Activated naive CD8-positive, alpha-beta T cell (primary cell): ENCODE results near the gene PCDH9.

ENCODE experiments used
- H3K27ac Mint-ChIP-seq: one replicate; pipeline ENCODE4 v1.8.0; 2021; ENCODE audit warnings: mixed read lengths
- H3K27me3 Mint-ChIP-seq: one replicate; pipeline ENCODE4 v1.8.0; 2021; ENCODE audit warnings: mixed read lengths
- H3K36me3 Mint-ChIP-seq: one replicate; pipeline ENCODE4 v1.8.0; 2021; ENCODE audit warnings: mixed read lengths
- H3K4me1 Mint-ChIP-seq: one replicate; pipeline ENCODE4 v1.8.0; 2021; ENCODE audit warnings: low read depth, mixed read lengths
- H3K4me3 Mint-ChIP-seq: one replicate; pipeline ENCODE4 v1.8.0; 2021; ENCODE audit warnings: mild to moderate bottlenecking, mixed read lengths
- H3K9me3 Mint-ChIP-seq: one replicate; pipeline ENCODE4 v1.8.0; 2021; ENCODE audit warnings: low read depth, mixed read lengths

Gene PCDH9

DNA sequence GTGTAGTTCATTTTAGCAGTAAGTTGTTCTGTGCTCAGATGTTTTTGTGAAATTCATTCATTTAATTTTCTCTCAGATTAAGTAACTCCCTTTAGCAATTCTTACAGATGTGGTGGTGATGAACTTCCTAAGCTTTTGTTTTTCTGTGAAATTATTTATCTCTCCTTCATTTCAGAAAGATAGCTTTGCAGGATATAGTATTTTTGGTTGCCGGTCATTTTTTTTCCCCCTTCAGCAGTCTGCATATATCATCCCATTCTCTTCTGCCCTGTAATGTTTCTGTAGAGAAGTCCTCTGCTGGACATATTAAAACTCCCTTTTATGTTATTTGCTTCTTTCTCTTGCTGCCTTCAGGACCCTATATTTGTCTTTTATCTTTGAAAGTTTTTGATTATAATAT lies 470.2 kb downstream of the PCDH9 start:
- Mint-ChIP-seq H3K4me1 (no peaks in the 10 kb centered on the region), H3K9me3 (peaks cover 10% of the 10 kb centered on the region), H3K4me3 (no peak overlapping the region), H3K27me3 (no peaks in the 10 kb centered on the region), H3K36me3 (peaks cover 2% of the 10 kb centered on the region), H3K27ac (no peak overlapping the region)

GRCh38 chr13:66751691-66752090 lies 478.4 kb downstream of the PCDH9 start:
- H3K4me1 Mint-ChIP-seq: no peaks in the 10 kb centered on the region
- H3K27ac Mint-ChIP-seq: no peak overlapping the region
- H3K36me3 Mint-ChIP-seq: no peaks in the 10 kb centered on the region
- H3K9me3 Mint-ChIP-seq: no peaks in the 10 kb centered on the region
- H3K27me3 Mint-ChIP-seq: no peaks in the 10 kb centered on the region
- H3K4me3 Mint-ChIP-seq: no peak overlapping the region

DNA sequence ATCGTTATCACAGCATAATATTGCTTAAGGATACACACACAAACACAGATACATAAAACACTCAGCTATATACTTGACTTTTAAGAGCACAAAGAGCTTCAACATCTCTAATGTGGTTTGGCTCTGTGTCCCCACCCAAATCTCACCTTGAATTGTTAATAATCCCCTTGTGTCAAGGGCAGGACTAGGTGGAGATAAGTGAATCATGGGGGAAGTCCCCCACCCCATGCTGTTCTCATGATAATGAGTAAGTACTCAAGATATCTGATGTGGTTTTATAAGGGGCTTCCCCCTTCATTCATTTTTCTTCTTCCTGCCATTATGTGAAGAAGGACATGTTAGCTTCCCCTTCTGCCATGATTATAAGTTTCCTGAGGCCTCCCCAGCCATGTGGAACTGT lies 481.4 kb downstream of the PCDH9 start:
- no peak overlapping the region for H3K27ac Mint-ChIP-seq
- H3K36me3 Mint-ChIP-seq: no peaks in the 10 kb centered on the region
- no peaks in the 10 kb centered on the region for H3K4me1 Mint-ChIP-seq
- no peaks in the 10 kb centered on the region for H3K27me3 Mint-ChIP-seq
- no peak overlapping the region for H3K4me3 Mint-ChIP-seq
- H3K9me3 Mint-ChIP-seq: no peaks in the 10 kb centered on the region

GRCh38 chr13:66745307-66745706 lies 484.8 kb downstream of the PCDH9 start:
- H3K4me3 Mint-ChIP-seq: no peak overlapping the region
- H3K27ac Mint-ChIP-seq: no peak overlapping the region
- no peaks in the 10 kb centered on the region for H3K9me3 Mint-ChIP-seq
- H3K4me1 Mint-ChIP-seq: no peaks in the 10 kb centered on the region
- H3K36me3 Mint-ChIP-seq: no peaks in the 10 kb centered on the region
- no peaks in the 10 kb centered on the region for H3K27me3 Mint-ChIP-seq

DNA sequence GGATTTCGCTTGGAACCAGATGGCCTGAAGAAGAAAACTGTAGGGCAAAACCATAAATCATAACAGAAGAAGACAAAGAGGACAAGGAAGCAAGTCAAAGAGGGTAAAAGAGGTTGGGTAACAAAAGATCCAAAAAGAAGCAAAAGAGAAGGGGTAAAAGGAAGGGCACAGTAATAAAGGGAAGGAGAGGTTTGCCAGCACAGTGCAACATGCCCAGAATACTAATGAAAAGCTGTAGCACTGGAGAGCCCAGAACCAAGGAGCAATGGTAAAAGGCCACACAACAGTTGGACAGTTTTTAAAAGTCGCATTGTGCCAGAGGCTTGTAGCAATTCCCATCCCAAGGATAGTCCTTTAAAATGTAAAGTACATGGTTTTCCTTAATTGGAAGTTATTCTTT lies 506.6 kb downstream of the PCDH9 start:
- Mint-ChIP-seq H3K27ac (no peak overlapping the region), H3K36me3 (no peaks in the 10 kb centered on the region), H3K9me3 (no peaks in the 10 kb centered on the region), H3K27me3 (no peaks in the 10 kb centered on the region), H3K4me1 (no peaks in the 10 kb centered on the region), H3K4me3 (no peak overlapping the region)

DNA sequence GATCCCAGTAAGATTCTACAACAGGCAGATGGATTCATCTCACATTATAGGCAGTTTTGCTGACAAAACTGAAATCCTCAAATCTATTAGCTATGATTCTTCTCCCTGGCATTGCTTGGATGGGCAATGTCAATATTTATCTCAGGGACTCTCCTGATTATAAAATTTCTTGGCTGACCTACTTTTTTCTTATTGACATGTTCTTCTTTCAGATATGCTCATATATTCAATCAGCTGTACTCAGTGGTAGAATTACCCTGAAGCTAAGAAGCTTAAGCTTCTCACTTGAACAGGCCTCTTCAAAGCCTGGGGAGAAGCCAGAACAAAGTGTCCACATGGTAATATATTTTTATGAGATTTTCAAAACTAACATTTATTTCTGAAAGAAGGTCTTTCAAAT lies 513.6 kb downstream of the PCDH9 start:
- H3K27ac Mint-ChIP-seq: no peak overlapping the region
- H3K9me3 Mint-ChIP-seq: no peaks in the 10 kb centered on the region
- no peaks in the 10 kb centered on the region for H3K36me3 Mint-ChIP-seq
- no peak overlapping the region for H3K4me3 Mint-ChIP-seq
- no peaks in the 10 kb centered on the region for H3K4me1 Mint-ChIP-seq
- H3K27me3 Mint-ChIP-seq: no peaks in the 10 kb centered on the region

- no peaks in the 10 kb centered on the region for H3K36me3 Mint-ChIP-seq
- H3K4me3 Mint-ChIP-seq: no peak overlapping the region
- no peak overlapping the region for H3K27ac Mint-ChIP-seq
- no peaks in the 10 kb centered on the region for H3K4me1 Mint-ChIP-seq
- H3K9me3 Mint-ChIP-seq: no peaks in the 10 kb centered on the region
- H3K27me3 Mint-ChIP-seq: no peaks in the 10 kb centered on the region
Measured at GRCh38 chr13:66714795-66715194, 515.3 kb downstream of the PCDH9 start.

DNA sequence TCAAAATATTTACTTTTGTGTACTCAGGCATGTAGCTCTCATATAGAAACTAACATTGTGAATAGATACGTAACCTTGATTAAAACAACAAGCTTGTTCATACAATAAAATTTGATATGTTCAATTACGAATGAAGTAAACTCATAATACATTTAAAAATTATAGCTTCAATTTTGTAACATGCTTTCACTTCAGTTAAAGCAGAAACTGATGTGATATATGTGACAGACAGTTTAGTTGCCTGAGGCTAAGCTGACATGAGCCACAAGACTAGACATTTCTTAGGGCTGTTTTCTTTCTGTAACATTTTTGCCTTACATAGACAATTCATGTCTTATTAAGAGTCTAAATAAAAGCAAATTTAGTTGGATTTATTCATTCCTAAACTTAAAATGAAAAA lies 526.0 kb downstream of the PCDH9 start:
- Mint-ChIP-seq H3K36me3 (no peaks in the 10 kb centered on the region), H3K27ac (no peak overlapping the region), H3K9me3 (no peaks in the 10 kb centered on the region), H3K27me3 (no peaks in the 10 kb centered on the region), H3K4me3 (no peak overlapping the region), H3K4me1 (no peaks in the 10 kb centered on the region)

DNA sequence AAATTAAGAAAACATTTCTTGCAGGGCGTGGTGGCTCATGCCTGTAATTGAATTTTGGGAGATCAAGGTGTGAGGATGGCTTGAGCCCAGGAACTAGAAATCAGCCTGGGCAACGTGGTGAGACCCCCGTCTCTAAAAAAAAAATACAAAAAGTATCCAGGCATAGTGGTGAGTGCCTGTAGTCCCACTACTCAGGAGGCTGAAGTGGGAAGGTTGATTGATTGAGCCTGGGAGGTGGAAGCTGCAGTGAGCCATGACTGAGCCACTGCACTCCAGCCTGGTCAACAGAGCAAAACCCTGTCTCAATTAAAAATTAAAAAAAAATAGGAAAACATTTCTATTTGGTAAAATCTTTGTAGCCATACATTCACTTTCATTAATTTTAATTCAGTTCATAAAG lies 526.5 kb downstream of the PCDH9 start:
- Mint-ChIP-seq H3K27ac (no peak overlapping the region), H3K9me3 (no peaks in the 10 kb centered on the region), H3K4me3 (no peak overlapping the region), H3K36me3 (no peaks in the 10 kb centered on the region), H3K27me3 (no peaks in the 10 kb centered on the region), H3K4me1 (no peaks in the 10 kb centered on the region)

DNA sequence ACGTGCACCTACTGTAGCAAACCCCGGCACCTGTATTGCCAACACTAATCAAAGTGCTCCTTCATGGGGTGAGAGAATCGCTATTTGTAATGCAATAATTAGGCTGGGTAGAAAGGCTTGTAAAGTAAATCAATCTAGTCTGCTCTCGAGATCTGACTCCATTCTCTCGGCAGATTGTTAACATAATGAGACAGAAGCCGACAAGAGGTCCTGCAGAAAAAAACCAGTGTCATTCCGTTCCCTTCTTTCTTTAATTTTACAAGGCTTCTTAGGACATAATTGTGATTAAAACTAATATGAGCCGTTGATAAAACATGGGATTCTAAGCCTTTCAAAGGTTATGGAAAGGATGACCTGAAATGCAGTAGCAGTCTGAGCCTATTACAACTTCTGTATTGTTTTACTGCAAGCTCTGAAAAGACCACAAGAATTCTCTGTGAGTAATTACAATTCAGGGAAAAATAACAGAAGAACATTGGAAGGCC lies 530.0 kb downstream of the PCDH9 start:
- Mint-ChIP-seq H3K9me3 (no peaks in the 10 kb centered on the region), H3K4me3 (no peak overlapping the region), H3K27ac (no peak overlapping the region), H3K4me1 (no peaks in the 10 kb centered on the region), H3K27me3 (no peaks in the 10 kb centered on the region), H3K36me3 (no peaks in the 10 kb centered on the region)

GRCh38 chr13:66693656-66694055 lies 536.5 kb downstream of the PCDH9 start:
- Mint-ChIP-seq H3K9me3 (no peaks in the 10 kb centered on the region), H3K36me3 (no peaks in the 10 kb centered on the region), H3K27ac (no peak overlapping the region), H3K4me3 (no peak overlapping the region), H3K4me1 (no peaks in the 10 kb centered on the region), H3K27me3 (no peaks in the 10 kb centered on the region)

DNA sequence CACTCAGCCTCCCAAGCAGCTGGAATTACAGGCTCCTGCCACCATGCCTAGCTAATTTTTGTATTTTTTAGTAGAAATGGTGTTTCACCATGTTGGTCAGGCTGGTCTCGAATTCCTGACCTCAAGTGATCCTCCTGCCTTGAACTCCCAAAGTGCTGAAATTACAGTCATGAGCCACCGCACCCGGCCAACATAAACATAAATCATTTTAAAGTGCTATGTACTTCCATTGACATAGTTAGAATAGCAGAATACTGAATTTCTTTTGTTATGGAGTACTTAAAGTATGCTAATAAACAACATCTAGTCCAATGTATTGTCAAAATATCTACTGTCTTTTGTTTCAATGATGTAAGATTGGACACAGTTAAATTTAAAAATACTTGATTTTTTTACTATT lies 539.0 kb downstream of the PCDH9 start:
- Mint-ChIP-seq H3K4me3 (no peak overlapping the region), H3K4me1 (no peaks in the 10 kb centered on the region), H3K36me3 (no peaks in the 10 kb centered on the region), H3K27me3 (no peaks in the 10 kb centered on the region), H3K27ac (no peak overlapping the region), H3K9me3 (no peaks in the 10 kb centered on the region)

DNA sequence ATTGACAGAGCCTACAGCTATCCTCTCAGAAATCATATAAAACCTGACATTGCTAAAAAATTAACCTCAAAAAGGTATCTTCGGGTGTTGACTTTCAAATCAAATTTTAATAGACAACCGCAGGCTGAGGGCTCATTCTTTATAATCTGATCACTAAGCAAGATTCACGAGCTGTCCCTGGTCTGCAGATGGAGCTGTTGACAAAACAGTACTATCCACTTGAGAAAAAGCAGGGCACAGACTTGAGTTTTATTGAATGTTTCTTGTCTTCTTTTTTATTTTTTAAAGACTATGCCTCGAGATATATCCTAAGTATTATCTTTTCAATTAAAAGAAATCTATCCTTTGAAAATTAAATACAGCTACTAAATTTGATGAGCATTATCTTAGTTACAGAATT lies 540.5 kb downstream of the PCDH9 start:
- Mint-ChIP-seq H3K27ac (no peak overlapping the region), H3K9me3 (peaks cover 2% of the 10 kb centered on the region), H3K27me3 (no peaks in the 10 kb centered on the region), H3K36me3 (no peaks in the 10 kb centered on the region), H3K4me1 (no peaks in the 10 kb centered on the region), H3K4me3 (no peak overlapping the region)

GRCh38 chr13:66689037-66689619 lies 541.0 kb downstream of the PCDH9 start:
- Mint-ChIP-seq H3K27me3 (no peaks in the 10 kb centered on the region), H3K36me3 (no peaks in the 10 kb centered on the region), H3K9me3 (peaks cover 4% of the 10 kb centered on the region), H3K4me1 (no peaks in the 10 kb centered on the region), H3K27ac (no peak overlapping the region), H3K4me3 (no peak overlapping the region)

DNA sequence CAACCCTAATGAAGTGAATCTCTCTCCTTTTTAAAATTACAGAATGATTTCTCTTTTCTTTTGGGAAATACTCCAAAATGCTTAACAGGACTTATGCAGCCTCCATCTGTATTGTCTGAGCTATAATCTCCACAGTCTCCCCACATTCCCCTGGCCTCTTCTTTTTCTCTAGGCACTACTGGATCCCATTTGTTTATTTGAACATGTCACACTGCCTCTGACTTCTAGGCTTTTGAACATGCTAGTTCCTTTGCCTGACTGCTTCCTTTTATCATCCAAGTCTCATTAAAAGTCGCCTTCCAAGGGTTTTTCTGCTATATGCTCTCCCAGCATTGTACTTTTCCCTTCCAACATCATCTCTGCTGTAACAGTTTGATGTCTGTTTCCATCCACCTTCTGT lies 548.7 kb downstream of the PCDH9 start:
- Mint-ChIP-seq H3K36me3 (no peaks in the 10 kb centered on the region), H3K9me3 (peaks cover 4% of the 10 kb centered on the region), H3K4me1 (no peaks in the 10 kb centered on the region), H3K4me3 (no peak overlapping the region), H3K27ac (no peak overlapping the region), H3K27me3 (no peaks in the 10 kb centered on the region)

GRCh38 chr13:66680031-66680430 lies 550.1 kb downstream of the PCDH9 start:
- Mint-ChIP-seq H3K4me1 (no peaks in the 10 kb centered on the region), H3K9me3 (peaks cover 4% of the 10 kb centered on the region), H3K36me3 (no peaks in the 10 kb centered on the region), H3K4me3 (no peak overlapping the region), H3K27me3 (no peaks in the 10 kb centered on the region), H3K27ac (no peak overlapping the region)
